T-helper 2 cell (primary cell): ENCODE measurements around the gene SPOCK2.

ENCODE experiments used
- DNase-seq, 5 experiments: peaks; one replicate each; pipeline versions ENCODE4 v3.0.0 to v3.0.0-alpha.2; 2012 to 2022

The SPOCK2 gene

DNA sequence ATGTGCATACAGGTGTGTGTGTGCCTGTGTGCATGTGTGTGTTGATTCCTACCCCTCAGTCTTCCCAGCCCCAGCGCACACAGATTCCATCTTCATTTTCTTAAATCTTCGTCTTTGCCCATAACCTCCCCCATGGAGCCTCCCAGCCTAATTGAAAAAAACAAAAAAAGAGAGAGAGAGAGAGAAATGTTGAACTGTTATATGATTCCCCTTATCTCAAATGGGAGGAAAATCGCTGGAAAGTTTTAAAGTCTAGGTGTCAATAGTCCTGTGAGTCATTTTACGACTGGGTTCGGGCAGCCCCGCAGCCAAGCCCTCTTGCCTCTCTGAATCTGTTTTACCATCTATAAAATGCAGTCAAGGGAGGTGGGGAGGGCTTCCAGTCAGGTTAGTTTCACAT is 60.9 kb downstream of the SPOCK2 start:
- DNase-seq = no peak

- DNase-seq = no peak
Measured at GRCh38 chr10:72026278-72027111, 61.9 kb downstream of the SPOCK2 start.

DNA sequence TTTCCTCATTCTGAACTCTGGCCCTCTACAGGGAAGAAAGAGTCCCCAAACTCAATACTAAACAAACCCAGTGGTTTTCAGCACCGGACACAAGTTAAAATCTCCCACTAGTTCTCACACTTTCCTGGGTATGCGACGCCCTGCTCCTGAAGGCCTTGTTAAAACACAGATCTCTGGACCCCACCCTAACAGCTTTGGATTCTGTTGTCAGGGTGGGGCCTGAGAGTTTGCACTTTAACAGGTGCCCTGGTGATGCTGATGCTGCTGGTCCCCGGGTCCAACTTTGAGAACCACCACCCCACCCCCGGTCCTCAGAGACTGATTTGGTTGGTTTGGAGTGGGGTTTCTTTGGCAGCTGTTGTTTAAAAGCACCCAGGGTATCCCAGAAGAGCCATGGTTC is 62.5 kb downstream of the SPOCK2 start:
- DNase-seq = no peak

DNA sequence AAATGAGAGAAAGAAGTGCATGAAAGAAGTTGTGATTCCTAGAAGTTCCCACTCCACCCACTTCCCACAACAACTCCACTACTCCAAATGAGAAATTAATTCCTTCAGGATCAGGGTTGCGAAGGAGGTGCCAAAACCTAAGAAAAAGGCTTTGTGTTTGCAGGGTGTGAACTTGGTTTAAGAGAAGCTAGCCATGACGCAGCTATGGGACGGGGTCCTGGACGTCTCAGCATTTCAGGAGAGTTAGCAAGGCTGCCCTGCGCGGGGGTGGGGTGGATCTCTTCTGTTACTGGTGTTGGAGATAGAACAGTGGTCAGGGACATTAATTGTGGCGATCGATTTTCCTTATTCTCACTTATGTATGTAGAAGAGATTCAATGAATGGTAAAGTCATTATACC is 63.0 kb downstream of the SPOCK2 start:
- DNase-seq = no peak

- no peak for DNase-seq
Measured at GRCh38 chr10:72024596-72024995, 63.8 kb downstream of the SPOCK2 start.

GRCh38 chr10:72022228-72022627 is 66.1 kb downstream of the SPOCK2 start:
- no peak for DNase-seq

GRCh38 chr10:72020914-72021809 is 67.2 kb downstream of the SPOCK2 start:
- DNase-seq = no peak

- DNase-seq = no peak
Measured at GRCh38 chr10:72019085-72019876, 69.1 kb downstream of the SPOCK2 start.

DNA sequence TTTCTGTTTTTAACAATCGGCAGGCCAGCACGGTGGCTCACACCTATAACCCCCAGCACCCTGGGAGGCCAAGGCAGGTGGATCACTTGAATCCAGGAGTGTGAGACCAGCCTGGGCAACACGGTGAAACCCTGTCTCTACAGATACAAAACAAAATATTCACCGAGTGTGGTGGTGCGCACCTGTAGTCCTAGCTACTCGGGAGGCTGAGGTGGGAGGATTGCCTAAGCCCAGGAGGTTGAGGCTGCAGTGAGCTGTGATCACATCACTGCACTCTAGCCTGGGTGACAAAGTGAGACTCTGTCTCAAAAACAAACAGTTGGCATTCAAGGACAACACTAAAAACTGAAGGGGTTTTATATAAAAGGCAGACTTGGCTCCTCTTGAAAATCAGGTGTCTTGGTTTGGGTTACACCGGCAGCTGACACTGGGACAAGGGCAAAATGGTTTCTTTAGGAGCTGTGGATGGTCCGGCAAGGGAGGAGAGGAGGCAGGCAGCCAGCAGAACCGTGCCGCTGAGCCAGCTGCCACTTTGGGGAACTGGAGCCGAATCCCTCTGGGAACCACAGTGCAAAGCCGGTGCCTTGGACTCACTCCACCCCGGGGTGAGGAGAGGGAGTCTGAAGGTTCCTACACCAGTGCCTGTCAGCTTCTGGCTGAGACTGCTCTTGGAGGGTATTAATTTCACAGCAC is 71.6 kb downstream of the SPOCK2 start:
- DNase-seq = no peak

- DNase-seq = no peak
Measured at GRCh38 chr10:72015841-72016240, 72.5 kb downstream of the SPOCK2 start.

DNA sequence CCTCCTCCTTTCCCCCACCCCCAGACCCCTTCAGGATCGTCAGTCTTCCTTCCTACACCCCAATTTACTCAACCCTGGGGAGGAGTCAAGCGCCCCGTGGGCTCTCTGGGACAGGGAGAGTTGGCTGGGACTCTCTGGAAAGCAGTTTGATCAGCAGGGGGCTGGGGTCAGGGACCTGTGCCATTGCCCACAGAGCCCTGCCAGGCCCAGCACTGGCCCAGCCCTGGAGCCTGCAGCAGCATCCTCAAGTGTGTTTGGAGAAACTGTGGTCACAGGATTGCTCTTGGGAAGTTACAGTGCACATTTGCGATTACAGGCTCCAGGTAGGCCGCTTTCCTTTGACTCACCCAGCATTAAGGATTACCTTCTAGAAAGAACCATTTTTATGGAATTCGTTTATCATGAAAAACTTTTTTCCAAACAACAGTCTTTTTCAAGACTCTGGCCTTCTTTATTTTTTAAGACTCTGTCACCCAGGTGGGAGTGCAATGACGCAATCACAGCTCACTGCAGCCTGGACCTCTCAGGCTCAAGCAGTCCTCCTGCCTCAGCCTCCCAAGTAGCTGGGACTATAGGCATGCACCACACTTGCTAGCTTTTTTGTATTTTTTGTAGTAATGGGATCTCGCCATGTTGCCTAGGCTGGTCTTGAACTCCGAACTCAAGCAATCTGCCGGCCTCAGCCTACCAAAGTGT is 73.4 kb downstream of the SPOCK2 start:
- no peak for DNase-seq

- DNase-seq = no peak
Measured at GRCh38 chr10:72014197-72014596, 74.2 kb downstream of the SPOCK2 start.

- DNase-seq = no peak
Measured at GRCh38 chr10:72013202-72013945, 75.0 kb downstream of the SPOCK2 start.

DNA sequence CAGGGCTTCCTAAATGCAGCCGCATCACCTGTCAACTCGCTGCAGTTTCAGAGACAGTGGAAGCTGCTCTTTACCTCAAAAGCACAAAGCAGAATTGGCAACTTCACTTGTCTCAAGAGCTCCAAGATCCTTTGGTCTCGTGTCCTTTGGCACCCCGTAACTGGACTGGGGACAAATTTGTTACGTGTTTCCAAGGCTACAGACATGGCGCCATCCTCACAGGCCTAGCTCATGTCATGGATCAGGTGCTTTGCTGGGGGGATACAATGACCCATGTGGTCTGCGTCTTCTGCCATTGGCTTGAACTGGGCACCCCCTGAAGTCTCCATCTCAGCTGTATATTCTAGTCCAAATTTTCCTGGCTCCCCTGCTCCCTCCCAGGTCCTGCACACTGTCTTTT is 75.6 kb downstream of the SPOCK2 start:
- DNase-seq = no peak

DNA sequence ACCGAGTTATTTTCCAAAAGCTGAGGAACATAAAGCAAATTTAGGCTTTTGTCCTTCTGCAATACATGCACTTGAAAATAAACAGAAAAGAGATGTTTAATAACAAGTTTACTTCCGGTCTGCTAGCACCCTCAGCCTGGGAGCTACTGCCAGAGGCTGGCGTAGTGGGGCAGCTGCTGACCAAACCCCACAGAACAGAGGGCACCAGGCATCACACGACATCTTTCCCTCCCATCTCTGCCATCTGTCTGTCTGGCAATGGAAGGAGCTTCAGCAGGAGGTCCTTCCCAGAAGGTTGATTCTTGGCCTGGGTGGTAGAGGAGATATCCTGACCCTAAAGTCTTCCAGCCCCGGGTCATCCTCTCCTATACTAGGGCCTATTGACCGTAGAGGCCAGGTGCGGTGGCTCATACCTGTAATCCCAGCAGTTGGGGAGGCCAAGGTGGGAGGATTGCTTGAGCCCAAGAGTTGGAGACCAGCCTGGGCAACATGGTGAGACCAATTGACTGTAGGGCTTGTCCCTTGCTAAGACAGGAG is 76.3 kb downstream of the SPOCK2 start:
- DNase-seq = no peak

- DNase-seq = no peak
Measured at GRCh38 chr10:72011468-72011867, 76.9 kb downstream of the SPOCK2 start.

- DNase-seq = no peak
Measured at GRCh38 chr10:72011016-72011415, 77.3 kb downstream of the SPOCK2 start.

DNA sequence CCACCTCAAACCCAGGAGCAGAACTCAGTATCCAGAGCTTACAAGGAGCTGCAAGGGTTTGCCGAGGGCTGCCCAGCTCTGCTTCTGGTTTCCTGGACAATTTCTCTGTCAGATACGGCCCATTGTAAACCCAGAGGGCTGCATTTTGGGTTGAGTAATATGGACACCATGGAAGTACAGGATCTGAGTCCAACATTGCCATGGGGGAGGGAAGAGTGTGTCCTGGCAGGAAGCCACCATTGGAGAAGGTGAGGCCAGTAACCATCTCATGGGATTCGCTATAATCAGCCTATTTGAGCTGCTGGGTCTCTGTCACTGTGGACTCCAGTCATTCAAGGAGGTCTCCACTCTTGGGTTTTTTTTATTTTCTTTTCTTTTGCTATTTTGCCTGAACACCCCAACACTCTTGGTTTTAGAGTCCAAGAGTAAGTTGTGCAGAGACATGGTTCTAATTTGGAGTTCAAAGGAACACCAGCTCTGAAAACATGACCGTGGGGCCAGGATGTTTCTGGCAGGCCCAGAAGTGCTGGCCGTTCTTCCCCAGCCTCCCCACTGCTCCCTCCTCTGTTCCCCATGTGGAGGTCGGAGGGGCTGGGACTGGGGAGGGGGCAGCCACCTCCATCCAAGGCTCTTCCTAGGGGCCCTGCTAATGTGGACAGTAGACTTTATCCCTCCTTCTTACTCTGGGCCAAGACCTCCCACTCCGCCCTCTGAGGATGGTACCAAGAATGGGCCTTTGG is 77.9 kb downstream of the SPOCK2 start:
- no peak for DNase-seq

- DNase-seq = no peak
Measured at GRCh38 chr10:72009425-72010081, 78.8 kb downstream of the SPOCK2 start.
